PFSK-1 (cell line): ENCODE results near the gene DRC3.

Experiments used
- FOXP2 ChIP-seq: optimal IDR thresholded peaks from 2 replicates; pipeline ENCODE3; 2011; ENCODE audit warnings: borderline replicate concordance, control low read depth, inconsistent platforms; ENCODE audit not compliant: insufficient read depth; ENCODE audit errors: extremely low read length, extremely low read depth
- POLR2AphosphoS5 ChIP-seq: IDR thresholded peaks from 2 replicates; pipeline ENCODE4 v1.6.1; 2012; ENCODE audit warnings: low read depth, mild to moderate bottlenecking, control low read depth, low read length, moderate library complexity
- SIN3A ChIP-seq: IDR thresholded peaks from 2 replicates; pipeline ENCODE4 v1.6.1; 2012; ENCODE audit warnings: mild to moderate bottlenecking, low read length, moderate library complexity, borderline replicate concordance; ENCODE audit not compliant: insufficient read depth
- TAF1 ChIP-seq: IDR thresholded peaks from 2 replicates; pipeline ENCODE4 v1.6.1; 2012; ENCODE audit warnings: low read length, control low read depth, borderline replicate concordance; ENCODE audit not compliant: insufficient read depth
- TF ChIP-seq, protein P1 (sequence below), 2 experiments: IDR thresholded peaks; 2 replicates each; pipeline versions ENCODE4 v1.6.1 to v1.8.0; 2011 to 2012; ENCODE audit warnings: low read depth in 2 of 2, low read length in 2 of 2, control low read depth in 1 of 2, inconsistent platforms in 1 of 2, mild to moderate bottlenecking in 1 of 2, moderate library complexity in 1 of 2; ENCODE audit not compliant: insufficient read depth in 1 of 2

Gene DRC3

DNA sequence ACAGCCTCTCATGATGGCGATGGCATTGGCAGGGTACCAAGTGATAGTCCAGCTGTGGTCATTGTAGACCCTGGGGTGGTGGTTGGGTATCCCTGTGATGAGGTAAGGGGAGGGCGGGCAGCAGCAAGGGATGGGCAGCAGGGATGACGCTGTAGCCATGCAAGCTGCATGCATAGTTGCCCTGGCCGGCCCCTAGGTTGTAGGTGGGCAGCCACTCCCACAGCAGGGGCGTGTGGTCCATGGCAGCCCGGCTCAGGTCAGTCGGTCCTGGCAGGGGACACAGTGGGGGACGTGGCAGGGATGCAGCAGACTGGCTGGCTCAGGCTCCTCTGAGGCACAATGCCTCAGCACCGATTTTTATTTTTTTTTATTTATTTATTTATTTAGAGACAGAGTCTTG is 8.7 kb downstream of the DRC3 start:
- TF ChIP-seq, protein P1, sequence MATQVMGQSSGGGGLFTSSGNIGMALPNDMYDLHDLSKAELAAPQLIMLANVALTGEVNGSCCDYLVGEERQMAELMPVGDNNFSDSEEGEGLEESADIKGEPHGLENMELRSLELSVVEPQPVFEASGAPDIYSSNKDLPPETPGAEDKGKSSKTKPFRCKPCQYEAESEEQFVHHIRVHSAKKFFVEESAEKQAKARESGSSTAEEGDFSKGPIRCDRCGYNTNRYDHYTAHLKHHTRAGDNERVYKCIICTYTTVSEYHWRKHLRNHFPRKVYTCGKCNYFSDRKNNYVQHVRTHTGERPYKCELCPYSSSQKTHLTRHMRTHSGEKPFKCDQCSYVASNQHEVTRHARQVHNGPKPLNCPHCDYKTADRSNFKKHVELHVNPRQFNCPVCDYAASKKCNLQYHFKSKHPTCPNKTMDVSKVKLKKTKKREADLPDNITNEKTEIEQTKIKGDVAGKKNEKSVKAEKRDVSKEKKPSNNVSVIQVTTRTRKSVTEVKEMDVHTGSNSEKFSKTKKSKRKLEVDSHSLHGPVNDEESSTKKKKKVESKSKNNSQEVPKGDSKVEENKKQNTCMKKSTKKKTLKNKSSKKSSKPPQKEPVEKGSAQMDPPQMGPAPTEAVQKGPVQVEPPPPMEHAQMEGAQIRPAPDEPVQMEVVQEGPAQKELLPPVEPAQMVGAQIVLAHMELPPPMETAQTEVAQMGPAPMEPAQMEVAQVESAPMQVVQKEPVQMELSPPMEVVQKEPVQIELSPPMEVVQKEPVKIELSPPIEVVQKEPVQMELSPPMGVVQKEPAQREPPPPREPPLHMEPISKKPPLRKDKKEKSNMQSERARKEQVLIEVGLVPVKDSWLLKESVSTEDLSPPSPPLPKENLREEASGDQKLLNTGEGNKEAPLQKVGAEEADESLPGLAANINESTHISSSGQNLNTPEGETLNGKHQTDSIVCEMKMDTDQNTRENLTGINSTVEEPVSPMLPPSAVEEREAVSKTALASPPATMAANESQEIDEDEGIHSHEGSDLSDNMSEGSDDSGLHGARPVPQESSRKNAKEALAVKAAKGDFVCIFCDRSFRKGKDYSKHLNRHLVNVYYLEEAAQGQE (IDR thresholded peaks at IDR 0.05; ENCODE audit: insufficient read depth in 1 of 2, low read depth in 2 of 2, low read length in 2 of 2), result no peak
- TF ChIP-seq TAF1 (no peak), FOXP2 (no peak), SIN3A (no peak), POLR2AphosphoS5 (no peak)

DNA sequence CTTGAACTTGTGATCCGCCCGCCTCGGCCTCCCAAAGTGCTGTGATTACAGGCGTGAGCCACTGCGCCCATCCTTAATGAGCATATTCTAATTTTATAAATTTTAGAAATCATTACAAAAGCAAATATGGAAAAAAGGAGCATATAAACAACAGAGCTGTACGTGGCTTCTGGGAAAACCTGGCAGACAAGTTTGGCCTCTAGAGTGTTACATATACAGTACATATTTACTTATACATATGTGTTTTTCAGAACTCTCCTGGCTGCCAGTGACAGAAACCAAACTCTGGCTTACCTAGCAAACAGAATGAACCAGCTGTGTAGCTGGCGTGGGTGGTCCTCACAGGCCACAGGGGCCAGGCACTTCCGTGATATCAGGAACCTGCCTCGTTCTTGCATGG is 10.1 kb downstream of the DRC3 start:
- TF ChIP-seq POLR2AphosphoS5 (no peak), TAF1 (no peak), FOXP2 (no peak), SIN3A (no peak)

DNA sequence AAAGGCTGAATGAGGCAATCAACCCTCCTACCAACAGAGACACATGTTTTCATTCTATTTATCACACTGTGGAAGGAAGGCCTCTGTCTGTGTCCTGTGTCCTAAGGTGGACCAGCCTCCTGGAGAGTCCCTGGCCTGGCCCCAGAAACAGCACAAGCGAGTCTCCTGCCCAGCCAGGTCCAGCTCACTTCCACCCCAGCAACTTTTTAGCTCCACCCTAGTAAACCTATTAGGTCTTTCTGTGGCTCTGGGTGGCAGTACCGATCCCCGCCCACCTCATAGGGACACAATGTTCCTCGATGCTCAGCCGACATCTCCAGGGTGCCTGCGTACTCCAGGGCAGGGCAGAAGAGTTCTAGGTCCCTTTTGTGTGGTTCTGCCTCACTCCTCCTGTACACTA is 10.7 kb downstream of the DRC3 start:
- TF ChIP-seq, protein P1 (IDR thresholded peaks at IDR 0.05; ENCODE audit: insufficient read depth in 1 of 2, low read depth in 2 of 2, low read length in 2 of 2), result no peak
- no peak for TF ChIP-seq POLR2AphosphoS5
- no peak for TF ChIP-seq TAF1
- TF ChIP-seq SIN3A, result no peak
- TF ChIP-seq FOXP2, result no peak

DNA sequence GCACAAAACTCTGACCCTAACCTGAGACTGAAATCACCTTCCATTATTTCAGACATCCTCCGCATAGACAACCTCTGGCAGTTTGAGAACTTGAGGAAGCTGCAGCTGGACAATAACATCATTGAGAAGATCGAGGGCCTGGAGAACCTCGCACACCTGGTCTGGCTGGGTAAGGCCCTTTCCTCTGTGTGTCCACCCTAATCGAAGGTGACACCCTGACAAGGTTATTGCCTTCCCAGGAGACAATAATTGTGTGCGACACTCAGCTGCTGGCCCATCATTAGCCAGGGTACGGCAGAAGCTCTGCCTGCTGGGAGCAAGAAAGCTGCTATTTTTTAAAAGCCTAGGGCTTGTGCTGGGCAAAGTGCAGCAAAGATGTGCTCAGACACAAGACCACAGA is 11.1 kb downstream of the DRC3 start:
- TF ChIP-seq SIN3A (no peak), POLR2AphosphoS5 (no peak)

DNA sequence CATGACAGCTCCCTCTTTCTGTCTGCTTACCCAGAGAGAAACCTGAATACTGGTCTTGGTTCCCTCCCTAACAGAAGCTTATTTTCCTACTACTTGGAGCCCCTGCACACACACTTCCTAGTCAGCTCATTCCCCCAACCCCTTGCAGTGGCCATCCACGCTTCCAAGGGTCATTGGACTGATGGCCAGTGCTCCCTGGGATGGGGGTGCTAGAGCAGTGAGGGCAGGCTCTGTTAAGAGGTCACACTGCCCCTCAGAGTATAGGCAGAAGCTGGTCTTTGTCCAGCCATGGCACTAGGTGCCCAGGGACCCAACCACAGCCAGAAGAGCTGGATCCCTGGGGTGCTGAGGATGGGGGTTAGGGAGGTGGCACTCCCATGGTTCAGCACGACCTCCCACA is 12.5 kb downstream of the DRC3 start:
- TF ChIP-seq SIN3A, result no peak
- TF ChIP-seq, protein P1 (IDR thresholded peaks at IDR 0.05; ENCODE audit: insufficient read depth in 1 of 2, low read depth in 2 of 2, low read length in 2 of 2), result no peak
- TF ChIP-seq POLR2AphosphoS5, result no peak

DNA sequence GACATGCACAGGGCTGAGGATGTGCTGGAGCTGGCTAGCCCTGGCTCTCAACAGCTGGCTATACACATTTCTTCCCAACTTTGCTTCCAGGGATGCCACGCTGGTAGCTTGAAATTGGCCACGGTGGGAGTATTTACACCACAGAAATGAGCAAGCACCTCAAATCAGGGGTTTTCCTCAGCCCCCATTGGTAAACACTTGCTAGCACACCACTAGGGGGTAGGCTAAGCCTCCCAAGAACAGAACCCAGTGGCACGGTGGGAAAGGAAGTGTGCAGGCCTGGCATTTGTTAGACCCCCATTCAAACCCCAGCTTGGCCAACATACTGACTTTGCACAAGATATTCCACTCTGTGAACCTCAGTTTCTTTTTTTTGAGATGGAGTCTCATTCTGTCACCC is 12.9 kb downstream of the DRC3 start:
- TF ChIP-seq SIN3A (no peak), TAF1 (no peak), POLR2AphosphoS5 (no peak), FOXP2 (no peak)
- TF ChIP-seq, protein P1 (IDR thresholded peaks at IDR 0.05; ENCODE audit: insufficient read depth in 1 of 2, low read depth in 2 of 2, low read length in 2 of 2), result no peak
